IPS-18a (cell line): Measurements from ENCODE around the gene RAP1GAP2.

Experiments
- H3K27ac ChIP-seq: one replicate; pipeline ENCODE4 v1.5.1; 2013; ENCODE audit warnings: low read length
- H3K27me3 ChIP-seq: one replicate; pipeline ENCODE4 v1.6.1; 2013; ENCODE audit warnings: mild to moderate bottlenecking, low read length; ENCODE audit not compliant: control insufficient read depth, insufficient read depth
- H3K36me3 ChIP-seq: one replicate; pipeline ENCODE4 v1.6.1; 2013; ENCODE audit warnings: low read depth, low read length; ENCODE audit not compliant: control insufficient read depth
- H3K4me1 ChIP-seq: one replicate; pipeline ENCODE4 v1.6.1; 2013; ENCODE audit warnings: low read depth, low read length; ENCODE audit not compliant: control insufficient read depth
- H3K4me3 ChIP-seq: one replicate; pipeline ENCODE4 v1.5.1; 2013; ENCODE audit warnings: low read length
- H3K9ac ChIP-seq: one replicate; pipeline ENCODE4 v1.6.1; 2013; ENCODE audit warnings: mild to moderate bottlenecking, low read length, moderate library complexity
- H3K9me3 ChIP-seq: one replicate; pipeline ENCODE4 v1.6.1; 2013; ENCODE audit warnings: low read depth, low read length; ENCODE audit not compliant: control insufficient read depth

Gene RAP1GAP2

DNA sequence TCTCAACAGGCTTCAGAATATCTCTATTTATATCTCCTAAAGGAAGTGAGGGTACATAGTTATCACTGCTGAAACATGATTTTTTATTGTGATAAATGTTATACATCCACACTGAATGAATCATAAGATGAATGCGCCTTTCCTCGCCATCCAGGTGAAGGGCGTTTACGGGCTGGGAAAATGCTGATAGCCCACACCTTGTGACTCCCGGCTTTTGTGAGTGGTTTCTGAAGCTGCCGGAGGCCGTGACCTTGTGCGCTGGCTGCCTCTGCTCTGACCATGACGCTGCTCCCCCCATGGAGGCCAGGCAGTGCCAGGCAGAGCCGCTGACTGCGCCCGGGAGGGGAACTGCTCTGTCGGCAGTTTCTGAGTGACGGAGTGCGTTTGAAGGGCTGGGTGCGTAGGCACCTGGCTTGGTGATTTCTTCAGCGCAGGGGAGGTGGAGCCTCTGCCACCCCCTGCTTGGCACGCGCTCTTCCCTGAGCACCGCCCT lies 97.2 kb downstream of the RAP1GAP2 start:
- H3K9ac ChIP-seq: no peak overlapping the region
- H3K27ac ChIP-seq: no peak overlapping the region
- no peak overlapping the region for H3K4me3 ChIP-seq

GRCh38 chr17:2894782-2895181 lies 98.5 kb downstream of the RAP1GAP2 start:
- Histone ChIP-seq H3K9ac (no peak overlapping the region), H3K27me3 (no peaks in the 10 kb centered on the region)

More for the DNA sequence above, 97.2 kb downstream of the RAP1GAP2 start:
- no peaks in the 10 kb centered on the region for H3K36me3 ChIP-seq
- no peaks in the 10 kb centered on the region for H3K27me3 ChIP-seq
- H3K4me1 ChIP-seq: no peaks in the 10 kb centered on the region
- no peaks in the 10 kb centered on the region for H3K9me3 ChIP-seq

DNA sequence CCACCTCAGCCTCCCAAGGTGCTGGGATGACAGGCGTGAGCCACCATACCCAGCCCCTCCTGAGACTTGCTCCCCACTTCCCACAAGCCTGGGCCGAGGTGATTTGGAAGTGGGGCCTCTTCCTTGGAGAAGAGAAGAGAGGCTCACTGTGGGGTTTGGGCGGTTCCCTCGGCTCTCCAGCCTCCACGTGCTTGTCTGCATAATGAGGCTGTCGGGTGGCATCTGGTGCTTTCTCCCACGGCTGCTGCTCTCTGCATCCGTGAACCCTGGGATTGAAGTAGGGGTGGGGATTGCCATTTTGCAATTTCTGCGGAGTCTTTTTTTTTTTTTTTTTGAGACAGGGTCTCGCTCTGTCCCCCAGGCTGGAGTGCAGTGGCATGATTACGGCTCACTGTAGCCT lies 101.4 kb downstream of the RAP1GAP2 start:
- no peak overlapping the region for H3K9ac ChIP-seq
- no peaks in the 10 kb centered on the region for H3K27me3 ChIP-seq
- H3K27ac ChIP-seq: no peak overlapping the region
- no peaks in the 10 kb centered on the region for H3K4me1 ChIP-seq
- no peak overlapping the region for H3K4me3 ChIP-seq
- H3K9me3 ChIP-seq: no peaks in the 10 kb centered on the region
- no peaks in the 10 kb centered on the region for H3K36me3 ChIP-seq

More at GRCh38 chr17:2894782-2895181, 98.5 kb downstream of the RAP1GAP2 start:
- Histone ChIP-seq H3K4me1 (no peaks in the 10 kb centered on the region), H3K4me3 (no peak overlapping the region), H3K9me3 (no peaks in the 10 kb centered on the region), H3K36me3 (no peaks in the 10 kb centered on the region), H3K27ac (no peak overlapping the region)

GRCh38 chr17:2898255-2898926 lies 102.2 kb downstream of the RAP1GAP2 start:
- H3K4me1 ChIP-seq: peaks cover 4% of the 10 kb centered on the region
- H3K27me3 ChIP-seq: no peaks in the 10 kb centered on the region
- H3K36me3 ChIP-seq: no peaks in the 10 kb centered on the region
- no peak overlapping the region for H3K27ac ChIP-seq
- no peak overlapping the region for H3K9ac ChIP-seq
- H3K4me3 ChIP-seq: no peak overlapping the region
- no peaks in the 10 kb centered on the region for H3K9me3 ChIP-seq

- Histone ChIP-seq H3K4me1 (peaks cover 15% of the 10 kb centered on the region), H3K27me3 (no peaks in the 10 kb centered on the region), H3K36me3 (no peaks in the 10 kb centered on the region), H3K9me3 (no peaks in the 10 kb centered on the region), H3K27ac (no peak overlapping the region), H3K4me3 (no peak overlapping the region), H3K9ac (no peak overlapping the region)
Measured at GRCh38 chr17:2899906-2900305, 103.7 kb downstream of the RAP1GAP2 start.

DNA sequence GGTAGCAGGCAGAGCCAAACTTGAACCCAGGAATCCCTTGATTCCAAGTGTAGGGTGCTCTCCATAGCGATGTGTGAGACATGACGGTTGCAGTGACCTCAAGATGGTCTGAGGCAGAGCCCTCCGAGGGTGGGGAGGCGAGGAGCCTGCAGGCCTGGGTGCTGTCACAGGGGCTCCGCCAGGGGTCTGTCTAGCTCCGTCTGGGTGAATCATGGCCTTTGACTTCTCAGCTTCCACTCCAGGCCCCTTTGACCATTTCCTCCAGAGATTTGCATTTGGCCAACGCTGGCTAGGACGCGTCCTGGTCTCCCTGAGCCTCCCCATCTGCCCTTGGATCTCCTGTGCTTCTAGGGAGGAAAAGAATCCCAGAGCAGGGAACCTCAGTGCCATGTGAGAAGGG lies 104.6 kb downstream of the RAP1GAP2 start:
- Histone ChIP-seq H3K9me3 (no peaks in the 10 kb centered on the region), H3K36me3 (no peaks in the 10 kb centered on the region), H3K27ac (no peak overlapping the region), H3K9ac (no peak overlapping the region), H3K4me1 (peaks cover 15% of the 10 kb centered on the region), H3K27me3 (no peaks in the 10 kb centered on the region), H3K4me3 (no peak overlapping the region)

GRCh38 chr17:2901582-2901981 lies 105.3 kb downstream of the RAP1GAP2 start:
- Histone ChIP-seq H3K36me3 (no peaks in the 10 kb centered on the region), H3K4me1 (peaks cover 15% of the 10 kb centered on the region), H3K4me3 (no peak overlapping the region), H3K27ac (no peak overlapping the region), H3K9me3 (no peaks in the 10 kb centered on the region), H3K9ac (no peak overlapping the region), H3K27me3 (no peaks in the 10 kb centered on the region)

GRCh38 chr17:2902546-2902945 lies 106.3 kb downstream of the RAP1GAP2 start:
- Histone ChIP-seq H3K27ac (no peak overlapping the region), H3K27me3 (no peaks in the 10 kb centered on the region), H3K9ac (no peak overlapping the region), H3K4me3 (no peak overlapping the region), H3K36me3 (no peaks in the 10 kb centered on the region), H3K9me3 (no peaks in the 10 kb centered on the region), H3K4me1 (peaks cover 15% of the 10 kb centered on the region)

DNA sequence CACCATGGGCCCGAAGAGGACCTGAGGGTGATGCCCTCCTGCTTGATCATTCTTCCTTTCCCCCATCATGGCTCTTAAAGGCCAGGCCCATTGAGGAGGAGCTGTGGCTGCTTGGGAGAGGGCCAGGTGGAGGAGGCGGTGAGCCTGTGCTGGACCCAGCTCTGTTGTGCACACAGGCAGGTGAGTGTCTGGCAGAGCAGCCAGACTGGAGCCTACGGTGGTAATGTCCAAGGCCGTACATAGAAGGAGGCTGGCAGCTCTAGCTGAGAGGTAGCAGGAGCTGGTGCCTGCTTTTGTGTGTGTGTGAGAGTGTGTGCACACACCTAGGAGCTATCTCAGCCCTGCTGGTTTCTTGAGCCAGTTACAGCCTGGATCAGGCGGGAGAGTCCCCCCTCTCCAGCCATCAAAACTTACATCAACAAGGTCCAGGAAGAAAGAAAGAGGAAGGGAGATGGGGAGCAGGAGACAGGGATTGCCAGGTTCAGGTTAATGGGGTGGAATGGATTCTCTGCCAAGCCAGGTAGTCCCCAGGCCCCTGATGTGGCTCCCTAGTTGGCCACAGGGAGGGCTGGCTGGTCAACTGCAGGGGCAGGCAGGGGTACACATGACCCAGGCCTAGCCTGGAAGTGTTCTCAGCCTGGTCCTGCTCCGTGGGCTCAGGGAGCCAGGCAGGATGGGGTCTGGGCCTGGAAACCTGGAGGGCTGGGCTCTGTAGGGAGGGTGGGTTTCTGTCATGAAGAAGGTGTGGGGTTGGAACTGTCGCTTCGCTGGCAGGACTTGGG lies 107.1 kb downstream of the RAP1GAP2 start:
- no peak overlapping the region for H3K27ac ChIP-seq
- H3K27me3 ChIP-seq: no peaks in the 10 kb centered on the region

DNA sequence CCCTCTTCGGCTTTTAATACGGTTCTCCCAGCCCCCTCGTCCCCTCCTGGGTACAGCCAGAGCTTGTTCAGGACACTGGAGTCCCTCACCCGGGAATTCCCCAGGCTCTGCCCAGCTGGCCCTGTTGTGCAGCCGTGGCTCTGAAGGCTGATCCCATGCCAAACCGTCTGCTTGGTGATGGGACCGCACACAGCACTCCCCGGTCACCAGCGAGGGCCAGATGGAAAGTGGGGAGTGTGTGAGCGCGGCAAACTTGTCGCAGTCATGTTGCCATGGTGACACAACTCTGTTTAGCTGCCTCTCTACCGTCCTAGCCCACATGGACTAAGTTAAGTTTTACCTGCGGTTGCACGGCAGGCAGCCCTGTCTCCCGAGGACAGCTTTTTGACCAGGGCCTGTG lies 107.9 kb downstream of the RAP1GAP2 start:
- Histone ChIP-seq H3K27ac (no peak overlapping the region), H3K4me3 (no peak overlapping the region), H3K9me3 (no peaks in the 10 kb centered on the region), H3K36me3 (no peaks in the 10 kb centered on the region), H3K27me3 (no peaks in the 10 kb centered on the region), H3K4me1 (peaks cover 15% of the 10 kb centered on the region), H3K9ac (no peak overlapping the region)

More for the DNA sequence above, 107.1 kb downstream of the RAP1GAP2 start:
- H3K4me3 ChIP-seq: no peak overlapping the region
- no peaks in the 10 kb centered on the region for H3K36me3 ChIP-seq
- no peak overlapping the region for H3K9ac ChIP-seq
- no peaks in the 10 kb centered on the region for H3K9me3 ChIP-seq
- H3K4me1 ChIP-seq: peaks cover 15% of the 10 kb centered on the region

- Histone ChIP-seq H3K4me1 (peaks cover 15% of the 10 kb centered on the region), H3K36me3 (no peaks in the 10 kb centered on the region)
Measured at GRCh38 chr17:2905269-2905668, 109.0 kb downstream of the RAP1GAP2 start.

More at GRCh38 chr17:2905269-2905668, 109.0 kb downstream of the RAP1GAP2 start:
- H3K9me3 ChIP-seq: no peaks in the 10 kb centered on the region
- no peak overlapping the region for H3K9ac ChIP-seq
- no peaks in the 10 kb centered on the region for H3K27me3 ChIP-seq
- H3K27ac ChIP-seq: no peak overlapping the region
- H3K4me3 ChIP-seq: no peak overlapping the region
